Immature natural killer cell (primary cell): ENCODE data around the gene VPS37D. TPM values are rescaled to one million over a fixed set of nuclear protein-coding genes. Genes with fewer than 3 reads are reported as not detected.
"Not testable (repeated sequence)": the region's sequence is repeated elsewhere in the genome, so short reads cannot be mapped to it uniquely, and the experiment has no call there.

ENCODE experiments used
- DNase-seq, 3 donors: peaks; one replicate each; pipeline ENCODE4 v3.0.0; 2022; ENCODE audit warnings: mixed read lengths in 1 of 3
- H3K27ac Mint-ChIP-seq, 6 donors: one replicate each; pipeline ENCODE4 v1.8.0; 2020; ENCODE audit warnings: mixed read lengths in 6 of 6, mild to moderate bottlenecking in 5 of 6, inconsistent platforms in 4 of 6, moderate library complexity in 3 of 6
- H3K27me3 Mint-ChIP-seq, 3 donors: one replicate each; pipeline ENCODE4 v1.8.0; 2020 to 2021; ENCODE audit warnings: low read depth in 3 of 3, mild to moderate bottlenecking in 3 of 3, mixed read lengths in 3 of 3, moderate library complexity in 3 of 3, inconsistent platforms in 1 of 3
- H3K36me3 Mint-ChIP-seq, 3 donors: one replicate each; pipeline ENCODE4 v1.8.0; 2020; ENCODE audit warnings: mixed read lengths in 3 of 3, inconsistent platforms in 2 of 3, mild to moderate bottlenecking in 2 of 3
- H3K4me1 Mint-ChIP-seq, 2 donors: one replicate each; pipeline ENCODE4 v1.8.0; 2020; ENCODE audit warnings: inconsistent platforms in 2 of 2, mild to moderate bottlenecking in 2 of 2, mixed read lengths in 2 of 2, moderate library complexity in 1 of 2
- H3K4me3 Mint-ChIP-seq, 5 donors: one replicate each; pipeline ENCODE4 v1.8.0; 2020; ENCODE audit warnings: mild to moderate bottlenecking in 5 of 5, mixed read lengths in 5 of 5, inconsistent platforms in 3 of 5, moderate library complexity in 3 of 5
- H3K9me3 Mint-ChIP-seq, 6 donors: one replicate each; pipeline ENCODE4 v1.8.0; 2020; ENCODE audit warnings: mild to moderate bottlenecking in 6 of 6, mixed read lengths in 6 of 6, inconsistent platforms in 4 of 6, moderate library complexity in 3 of 6
- polyA plus RNA-seq, 3 donors: library from polyadenylated mRNA; unstranded; fragments of 300-500 nt; fragmentation: Illumina TruSeq; gene quantifications; one replicate each; pipeline ENCODE4 v1.2.3, GENCODE V29; 2021

VPS37D gene
- polyA plus RNA-seq: under 1 TPM in 1 of 3 donors, not detected in 2; 0.39 TPM

- H3K9me3 Mint-ChIP-seq: peaks cover 0 to 9% (median under 1%) of the 10 kb centered on the region in 6 donors
- H3K27ac Mint-ChIP-seq: peak within 1 kb of the TSS in 1 of 6 donors; percentile 11
- peak; percentile 88 to 91 (median 90) for DNase-seq
- peaks cover 17 to 33% (median 25%) of the 10 kb centered on the region in 3 donors for H3K27me3 Mint-ChIP-seq
- peak within 1 kb of the TSS; percentile 70 to 83 (median 77) for H3K4me3 Mint-ChIP-seq
- H3K36me3 Mint-ChIP-seq: no peaks in the 10 kb centered on the region
- peaks cover 6 to 11% of the 10 kb centered on the region in 2 donors for H3K4me1 Mint-ChIP-seq
Measured at GRCh38 chr7:73667344-73668102, at the start of gene VPS37D. VPS37D (plus strand) TSS chr7:73667831; CDS start chr7:73667959, 128 bp downstream.

- peaks cover 9 to 16% (median 10%) of the 10 kb centered on the region in 3 donors for H3K27me3 Mint-ChIP-seq
- H3K4me1 Mint-ChIP-seq: peaks cover 0 to 2% of the 10 kb centered on the region in 2 donors
- H3K36me3 Mint-ChIP-seq: no peaks in the 10 kb centered on the region
- no peak overlapping the region for H3K27ac Mint-ChIP-seq
- no peak for DNase-seq
- peaks cover 0 to 2% (median 0%) of the 10 kb centered on the region in 6 donors for H3K9me3 Mint-ChIP-seq
- H3K4me3 Mint-ChIP-seq: no peak overlapping the region
Measured at GRCh38 chr7:73618538-73618937, 49.1 kb upstream of the VPS37D start.

- H3K4me3 Mint-ChIP-seq, H3K27ac Mint-ChIP-seq, H3K9me3 Mint-ChIP-seq, H3K4me1 Mint-ChIP-seq, DNase-seq, H3K36me3 Mint-ChIP-seq: not testable (repeated sequence)
- peaks cover 7 to 16% (median 9%) of the 10 kb centered on the region in 3 donors for H3K27me3 Mint-ChIP-seq
Measured at GRCh38 chr7:73619394-73619793, 48.2 kb upstream of the VPS37D start.

- Mint-ChIP-seq H3K4me1 (peaks cover 0 to 2% of the 10 kb centered on the region in 2 donors), H3K27me3 (peaks cover 11 to 16% (median 13%) of the 10 kb centered on the region in 3 donors), H3K4me3 (no peak overlapping the region), H3K27ac (no peak overlapping the region), H3K36me3 (no peaks in the 10 kb centered on the region), H3K9me3 (peaks cover 0 to 2% (median 0%) of the 10 kb centered on the region in 6 donors)
- DNase-seq: no peak
Measured at GRCh38 chr7:73621168-73622063, 46.2 kb upstream of the VPS37D start.

- Mint-ChIP-seq H3K27ac (no peak overlapping the region), H3K4me1 (peaks cover 0 to 2% of the 10 kb centered on the region in 2 donors), H3K27me3 (peaks cover 13 to 18% (median 13%) of the 10 kb centered on the region in 3 donors), H3K9me3 (peaks cover 0 to 2% (median 0%) of the 10 kb centered on the region in 6 donors), H3K4me3 (peak overlapping the region in 1 of 5 donors; percentile 13), H3K36me3 (no peaks in the 10 kb centered on the region)
- DNase-seq: no peak
Measured at GRCh38 chr7:73622527-73622908, 45.1 kb upstream of the VPS37D start.

GRCh38 chr7:73622909-73623797 lies 44.5 kb upstream of the VPS37D start:
- peak overlapping the region in 4 of 5 donors; percentile 12 to 53 (median 27) for H3K4me3 Mint-ChIP-seq

GRCh38 chr7:73623798-73624668 lies 43.6 kb upstream of the VPS37D start, which contains the start of gene MLXIPL:
MLXIPL (minus strand) TSS chr7:73624522; CDS start chr7:73624492, 30 bp downstream.
- H3K4me3 Mint-ChIP-seq: peak within 1 kb of the TSS; percentile 21 to 55 (median 33)
- H3K36me3 Mint-ChIP-seq: no peaks in the 10 kb centered on the region
- H3K9me3 Mint-ChIP-seq: peaks cover 0 to 2% (median 0%) of the 10 kb centered on the region in 6 donors
- peaks cover 0 to 2% of the 10 kb centered on the region in 2 donors for H3K4me1 Mint-ChIP-seq
- peaks cover 12 to 28% (median 14%) of the 10 kb centered on the region in 3 donors for H3K27me3 Mint-ChIP-seq
- no peak within 1 kb of the TSS for H3K27ac Mint-ChIP-seq
- peak; percentile 55 to 61 (median 57) for DNase-seq

More at GRCh38 chr7:73622909-73623797, 44.5 kb upstream of the VPS37D start:
- H3K4me1 Mint-ChIP-seq: peaks cover 0 to 2% of the 10 kb centered on the region in 2 donors
- no peaks in the 10 kb centered on the region for H3K36me3 Mint-ChIP-seq
- DNase-seq: no peak
- H3K9me3 Mint-ChIP-seq: peaks cover 0 to 2% (median 0%) of the 10 kb centered on the region in 6 donors
- no peak overlapping the region for H3K27ac Mint-ChIP-seq
- H3K27me3 Mint-ChIP-seq: peaks cover 12 to 23% (median 16%) of the 10 kb centered on the region in 3 donors

GRCh38 chr7:73624669-73625001 lies 43.0 kb upstream of the VPS37D start:
- peaks cover 11 to 27% (median 13%) of the 10 kb centered on the region in 3 donors for H3K27me3 Mint-ChIP-seq
- peaks cover 0 to 2% of the 10 kb centered on the region in 2 donors for H3K4me1 Mint-ChIP-seq
- H3K9me3 Mint-ChIP-seq: peaks cover 0 to 2% (median 0%) of the 10 kb centered on the region in 6 donors
- H3K27ac Mint-ChIP-seq: no peak overlapping the region
- peak overlapping the region in 3 of 5 donors; percentile 20 to 55 (median 27) for H3K4me3 Mint-ChIP-seq
- no peak for DNase-seq
- H3K36me3 Mint-ChIP-seq: no peaks in the 10 kb centered on the region

GRCh38 chr7:73625276-73625675 lies 42.4 kb upstream of the VPS37D start:
- DNase-seq: no peak
- no peak overlapping the region for H3K4me3 Mint-ChIP-seq
- H3K9me3 Mint-ChIP-seq: no peaks in the 10 kb centered on the region
- no peak overlapping the region for H3K27ac Mint-ChIP-seq
- H3K4me1 Mint-ChIP-seq: peaks cover 0 to 2% of the 10 kb centered on the region in 2 donors
- no peaks in the 10 kb centered on the region for H3K36me3 Mint-ChIP-seq
- peaks cover 11 to 25% (median 12%) of the 10 kb centered on the region in 3 donors for H3K27me3 Mint-ChIP-seq

- Mint-ChIP-seq H3K9me3 (no peaks in the 10 kb centered on the region), H3K36me3 (no peaks in the 10 kb centered on the region), H3K4me3 (no peak overlapping the region), H3K27ac (no peak overlapping the region), H3K4me1 (peaks cover 0 to 2% of the 10 kb centered on the region in 2 donors), H3K27me3 (peaks cover 10 to 26% (median 11%) of the 10 kb centered on the region in 3 donors)
- no peak for DNase-seq
Measured at GRCh38 chr7:73626814-73627213, 40.8 kb upstream of the VPS37D start.

- Mint-ChIP-seq H3K9me3 (no peaks in the 10 kb centered on the region), H3K36me3 (no peaks in the 10 kb centered on the region), H3K27ac (no peak overlapping the region), H3K4me1 (peaks cover 0 to under 1% of the 10 kb centered on the region in 2 donors), H3K27me3 (peaks cover 5 to 24% (median 7%) of the 10 kb centered on the region in 3 donors), H3K4me3 (no peak overlapping the region)
- DNase-seq: no peak
Measured at GRCh38 chr7:73628504-73628903, 39.1 kb upstream of the VPS37D start.

GRCh38 chr7:73631558-73631957 lies 36.1 kb upstream of the VPS37D start:
- Mint-ChIP-seq H3K27me3 (peaks cover 3 to 22% (median 7%) of the 10 kb centered on the region in 3 donors), H3K4me1 (no peaks in the 10 kb centered on the region)

More at GRCh38 chr7:73631558-73631957, 36.1 kb upstream of the VPS37D start:
- no peak for DNase-seq
- H3K4me3 Mint-ChIP-seq: no peak overlapping the region
- H3K36me3 Mint-ChIP-seq: no peaks in the 10 kb centered on the region
- peak overlapping the region in 1 of 6 donors; percentile 32 for H3K27ac Mint-ChIP-seq
- peaks cover 0 to 2% (median 0%) of the 10 kb centered on the region in 6 donors for H3K9me3 Mint-ChIP-seq
